Lung (tissue), 12 donors: ENCODE data around the gene SBF2. TPM values are rescaled to one million over a fixed set of nuclear protein-coding genes. Genes with fewer than 3 reads are reported as not detected.

Source experiments
- ATAC-seq: fragments of 200-7000 bp; cut with Tn5 transposase; one replicate; pipeline ENCODE4 v1.9.1; 2020; ENCODE audit warnings: moderate number of reproducible peaks; ENCODE audit not compliant: insufficient read depth, low FRiP score
- DNase-seq, 3 donors: peaks; one replicate each; pipeline ENCODE4 v3.0.0-alpha.2; 2013 to 2017
- H3K27ac ChIP-seq, 2 donors: one replicate each; pipeline ENCODE4 v1.5.1; 2013; ENCODE audit warnings: mild to moderate bottlenecking in 2 of 2, moderate library complexity in 2 of 2, control low read depth in 1 of 2, inconsistent platforms in 1 of 2, low read depth in 1 of 2, low read length in 1 of 2
- H3K27me3 ChIP-seq, 3 donors: one replicate each; pipeline ENCODE4 v1.5.1; 2013; ENCODE audit warnings: low read length in 2 of 3; ENCODE audit not compliant: control insufficient read depth in 3 of 3, insufficient read depth in 3 of 3
- H3K36me3 ChIP-seq, 4 donors: one replicate each; pipeline ENCODE4 v1.5.1; 2013; ENCODE audit warnings: low read length in 4 of 4, mild to moderate bottlenecking in 1 of 4, moderate library complexity in 1 of 4; ENCODE audit not compliant: control insufficient read depth in 4 of 4, insufficient read depth in 4 of 4
- H3K4me1 ChIP-seq, 5 donors: one replicate each; pipeline ENCODE4 v1.5.1; 2013; ENCODE audit warnings: low read length in 5 of 5, mild to moderate bottlenecking in 2 of 5, moderate library complexity in 1 of 5; ENCODE audit not compliant: control insufficient read depth in 5 of 5, insufficient read depth in 5 of 5
- H3K4me3 ChIP-seq: one replicate; pipeline ENCODE4 v1.5.1; 2013; ENCODE audit warnings: mild to moderate bottlenecking, control low read depth, moderate library complexity
- H3K9ac ChIP-seq, 2 donors: one replicate each; pipeline ENCODE4 v1.5.1; 2013; ENCODE audit warnings: low read length in 2 of 2, control low read depth in 1 of 2; ENCODE audit not compliant: insufficient read depth in 1 of 2
- H3K9me3 ChIP-seq, 4 donors: one replicate each; pipeline ENCODE4 v1.5.1; 2013; ENCODE audit warnings: low read length in 3 of 4, mild to moderate bottlenecking in 1 of 4, moderate library complexity in 1 of 4; ENCODE audit not compliant: control insufficient read depth in 4 of 4, insufficient read depth in 3 of 4
- WGBS, 2 donors: extraction: QIAGEN DNeasy Blood & Tissue Kit; methylation state at CpG; one replicate each; pipeline ENCODE4 v1.1.7; 2013; 5-methylcytosine and 5-hydroxymethylcytosine counted together
- polyA plus RNA-seq, 2 donors: library from polyadenylated mRNA; stranded (reverse); fragments of 200-250 nt; gene quantifications; one replicate each; pipeline ENCODE4 v1.2.1, GENCODE V29; 2013
- total RNA-seq, 2 donors: library from RNA; depleted of rRNA in 1 of 2; stranded (reverse); fragments of >200 nt in 1 of 2; gene quantifications; one replicate each; pipeline ENCODE4 v1.2.1, GENCODE V29; 2014 to 2021
- TF ChIP-seq, protein P1 (sequence below): IDR thresholded peaks from 2 replicates; pipeline ENCODE4 v1.5.1; 2012; ENCODE audit warnings: mild to moderate bottlenecking; ENCODE audit errors: control extremely low read depth, extremely low read depth
- donor health status: control.
- donor health status: control.
- donor health status: Bipolar disorder and iron deficiency.
- donor health status: healthy.
- donor health status: DM: yes; HTN: yes; CAD: no.

SBF2 gene
- total and polyA plus RNA-seq, 4 donors: 4.4 to 104 (median 24.9) TPM

DNA sequence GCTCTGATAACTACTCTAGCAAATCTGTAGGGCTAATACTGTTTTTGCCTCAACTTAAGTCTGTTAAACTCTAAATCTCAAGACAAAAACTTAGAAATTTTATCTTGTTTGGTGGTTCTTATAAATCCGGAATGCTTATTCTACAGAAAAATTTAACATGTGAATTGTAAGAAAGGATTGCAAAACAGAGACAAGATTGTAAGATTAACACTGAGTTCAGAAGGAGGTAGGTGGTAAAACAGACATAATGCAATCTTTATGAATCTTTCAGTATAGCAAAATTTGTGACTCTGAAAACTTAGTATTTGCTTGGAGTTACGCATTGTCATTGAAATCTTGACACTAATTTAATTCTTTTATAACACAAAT is 263.9 kb downstream of the SBF2 start:
- no peaks in the 10 kb centered on the region for H3K9me3 ChIP-seq
- whole genome bisulfite sequencing, 2 donors: 92% methylated on average over 2 of the region's 2 CpGs
- H3K4me1 ChIP-seq: peaks cover 0 to 9% (median 5%) of the 10 kb centered on the region in 5 donors
- peak overlapping the region in 1 of 2 donors; percentile 28 for H3K9ac ChIP-seq
- ATAC-seq (no peak), DNase-seq (peak in 1 of 3 donors; percentile 34)
- peaks cover 0 to 8% (median 6%) of the 10 kb centered on the region in 4 donors for H3K36me3 ChIP-seq
- no peak overlapping the region for H3K4me3 ChIP-seq
- no peak overlapping the region for H3K27ac ChIP-seq
- TF ChIP-seq, protein P1, sequence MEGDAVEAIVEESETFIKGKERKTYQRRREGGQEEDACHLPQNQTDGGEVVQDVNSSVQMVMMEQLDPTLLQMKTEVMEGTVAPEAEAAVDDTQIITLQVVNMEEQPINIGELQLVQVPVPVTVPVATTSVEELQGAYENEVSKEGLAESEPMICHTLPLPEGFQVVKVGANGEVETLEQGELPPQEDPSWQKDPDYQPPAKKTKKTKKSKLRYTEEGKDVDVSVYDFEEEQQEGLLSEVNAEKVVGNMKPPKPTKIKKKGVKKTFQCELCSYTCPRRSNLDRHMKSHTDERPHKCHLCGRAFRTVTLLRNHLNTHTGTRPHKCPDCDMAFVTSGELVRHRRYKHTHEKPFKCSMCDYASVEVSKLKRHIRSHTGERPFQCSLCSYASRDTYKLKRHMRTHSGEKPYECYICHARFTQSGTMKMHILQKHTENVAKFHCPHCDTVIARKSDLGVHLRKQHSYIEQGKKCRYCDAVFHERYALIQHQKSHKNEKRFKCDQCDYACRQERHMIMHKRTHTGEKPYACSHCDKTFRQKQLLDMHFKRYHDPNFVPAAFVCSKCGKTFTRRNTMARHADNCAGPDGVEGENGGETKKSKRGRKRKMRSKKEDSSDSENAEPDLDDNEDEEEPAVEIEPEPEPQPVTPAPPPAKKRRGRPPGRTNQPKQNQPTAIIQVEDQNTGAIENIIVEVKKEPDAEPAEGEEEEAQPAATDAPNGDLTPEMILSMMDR: no peak
- no peaks in the 10 kb centered on the region for H3K27me3 ChIP-seq

DNA sequence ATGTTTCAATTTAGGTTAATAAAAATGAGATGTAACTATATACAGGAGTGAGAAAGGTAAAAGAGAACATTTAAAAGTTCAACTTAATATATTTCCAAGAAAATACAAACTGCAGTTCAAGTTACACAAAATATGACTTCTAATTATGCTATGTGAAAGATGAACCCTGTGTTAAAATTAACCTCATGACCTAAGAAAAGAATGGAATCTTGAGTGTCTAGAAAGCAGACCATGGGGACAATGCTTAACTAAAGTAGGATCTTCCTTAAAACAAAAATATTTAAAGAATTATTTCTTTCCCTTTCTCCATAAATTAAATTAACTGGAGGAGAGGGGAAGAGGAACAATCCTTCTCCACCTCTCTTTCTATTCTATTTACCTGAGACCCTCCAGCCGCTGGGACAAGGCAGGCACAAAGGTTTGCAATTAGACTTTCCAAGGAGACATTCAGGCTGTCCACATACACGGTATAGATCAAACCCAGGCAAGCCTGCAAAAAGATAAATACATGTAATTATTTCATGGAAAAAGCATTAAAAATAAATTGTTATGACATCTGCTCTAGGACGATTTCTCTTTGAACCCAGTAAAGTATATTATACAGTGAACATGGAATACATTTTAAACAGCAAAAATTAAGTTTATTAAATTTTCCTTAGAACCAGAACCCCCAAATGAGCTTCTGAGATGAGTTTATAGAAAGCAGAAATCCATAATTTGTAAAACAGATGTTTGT is 264.5 kb downstream of the SBF2 start:
- H3K27me3 ChIP-seq: no peaks in the 10 kb centered on the region
- WGBS, 2 donors: 89 to 91% methylated on average over 3 of the region's 3 CpGs
- no peak for DNase-seq
- H3K36me3 ChIP-seq: peaks cover 0 to 8% (median 6%) of the 10 kb centered on the region in 4 donors
- H3K4me1 ChIP-seq: peaks cover 0 to 9% (median 5%) of the 10 kb centered on the region in 5 donors
- ATAC-seq: no peak
- H3K9me3 ChIP-seq: no peaks in the 10 kb centered on the region
- no peak overlapping the region for H3K27ac ChIP-seq
- peak overlapping the region in 1 of 2 donors; percentile 28 for H3K9ac ChIP-seq
- no peak overlapping the region for H3K4me3 ChIP-seq
- TF ChIP-seq, protein P1: no peak

DNA sequence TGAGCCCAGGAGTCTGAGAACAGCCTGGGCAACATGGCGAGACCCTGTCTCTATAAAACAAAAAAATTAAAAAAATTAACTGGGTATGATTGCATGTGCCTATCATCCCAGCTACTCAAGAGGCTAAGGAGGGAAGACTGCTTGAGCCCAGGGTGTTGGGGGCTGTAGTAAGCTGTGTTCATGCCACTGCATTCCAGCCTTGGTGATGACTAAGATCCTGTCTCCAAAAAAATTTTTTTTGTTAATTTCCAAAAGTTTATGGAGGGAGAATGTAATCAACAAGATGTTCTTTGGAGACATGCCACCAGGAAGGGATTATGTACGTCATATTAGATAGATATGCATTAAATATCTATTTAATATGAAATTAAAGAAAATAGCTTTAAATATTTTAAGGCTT is 267.5 kb downstream of the SBF2 start:
- ATAC-seq: no peak
- Histone ChIP-seq H3K27me3 (no peaks in the 10 kb centered on the region), H3K27ac (no peak overlapping the region), H3K9ac (no peak overlapping the region), H3K4me3 (no peak overlapping the region), H3K36me3 (peaks cover 0 to 8% (median 6%) of the 10 kb centered on the region in 4 donors), H3K9me3 (no peaks in the 10 kb centered on the region), H3K4me1 (peaks cover 0 to 13% (median 2%) of the 10 kb centered on the region in 5 donors)
- 95 to 98% methylated on average over 2 of the region's 2 CpGs for WGBS, 2 donors
- TF ChIP-seq, protein P1: no peak
- no peak for DNase-seq

DNA sequence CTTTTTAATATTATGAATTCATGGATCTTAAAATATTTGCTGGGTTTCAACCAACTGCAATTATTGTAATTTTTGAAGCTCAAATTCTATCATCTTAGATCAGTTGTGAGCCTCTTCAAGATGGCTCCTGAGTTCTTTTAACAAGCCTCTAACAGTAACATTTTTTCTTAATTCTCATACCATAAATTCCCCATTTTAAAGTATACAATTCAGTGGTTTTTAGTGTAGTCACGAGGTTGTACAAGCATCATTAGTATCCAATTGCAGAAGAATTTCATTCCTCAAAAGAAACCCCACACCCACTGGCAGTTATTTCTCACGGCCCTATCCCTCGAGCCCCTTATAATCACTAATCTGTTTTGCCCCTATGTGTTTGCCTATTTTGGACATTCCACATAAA is 270.8 kb downstream of the SBF2 start:
- Histone ChIP-seq H3K4me1 (peaks cover 0 to 9% (median 3%) of the 10 kb centered on the region in 5 donors), H3K9me3 (no peaks in the 10 kb centered on the region), H3K4me3 (no peak overlapping the region), H3K36me3 (peaks cover 0 to 8% (median 6%) of the 10 kb centered on the region in 4 donors), H3K27me3 (no peaks in the 10 kb centered on the region), H3K27ac (no peak overlapping the region), H3K9ac (no peak overlapping the region)
- 95% methylated on average over 3 of the region's 3 CpGs for WGBS, 2 donors
- TF ChIP-seq, protein P1: no peak
- DNase-seq (no peak), ATAC-seq (no peak)
